Muscle of leg (tissue), 9 donors: ENCODE results near the gene INPP5J. TPM values are rescaled to one million over a fixed set of nuclear protein-coding genes. Genes with fewer than 3 reads are reported as not detected.

Source experiments
- polyA plus RNA-seq, 8 donors: library from polyadenylated mRNA; unstranded; fragments of 120-200 nt; gene quantifications; one replicate each; pipeline versions ENCODE4 v1.2.1 to v1.2.3, GENCODE V29; 2013; ENCODE audit warnings: inconsistent platforms in 1 of 8, low replicate concordance in 1 of 8; ENCODE audit not compliant: insufficient read length in 8 of 8, insufficient read depth in 1 of 8
- total RNA-seq: library from RNA; stranded (reverse); fragments of 120-200 nt; gene quantifications from one replicate; pipeline ENCODE4 v1.2.4, GENCODE V29; 2013

Gene INPP5J
- total and polyA plus RNA-seq, 9 donors, result 0.35 to 1.7 (median 1.1) TPM

Other genes starting within 250 kb of the INPP5J start
- gene MORC2, start 154.2 kb upstream of the INPP5J start, total RNA-seq, result 16.6 TPM
- gene MORC2, start 154.2 kb upstream of the INPP5J start, polyA plus RNA-seq, result 10 to 100 TPM; 21.1 to 26.8 (median 23.6) TPM
- 69.2 TPM for gene TUG1, start 153.7 kb upstream of the INPP5J start, total RNA-seq
- gene TUG1, start 153.7 kb upstream of the INPP5J start, polyA plus RNA-seq, result 100 to 1,000 TPM in 5 of 8 donors, 10 to 100 TPM in 3; 80.9 to 126 (median 108) TPM
- 142 TPM for gene SMTN, start 41.6 kb upstream of the INPP5J start, total RNA-seq
- 100 to 1,000 TPM; 103 to 284 (median 188) TPM for gene SMTN, start 41.6 kb upstream of the INPP5J start, polyA plus RNA-seq
- gene SELENOM, start 15.4 kb upstream of the INPP5J start, total RNA-seq, result 35.1 TPM
- 10 to 100 TPM; 12.1 to 29.0 (median 23.4) TPM for gene SELENOM, start 15.4 kb upstream of the INPP5J start, polyA plus RNA-seq
- not detected for gene PLA2G3, start 17.5 kb downstream of the INPP5J start, total RNA-seq
- gene PLA2G3, start 17.5 kb downstream of the INPP5J start, polyA plus RNA-seq, result under 1 TPM in 1 of 8 donors, not detected in 7; 0.04 TPM
- gene RNF185, start 37.2 kb downstream of the INPP5J start, total RNA-seq, result 22.1 TPM
- gene RNF185, start 37.2 kb downstream of the INPP5J start, polyA plus RNA-seq, result 10 to 100 TPM; 20.3 to 27.8 (median 23.8) TPM
- 20.0 TPM for gene LIMK2, start 89.3 kb downstream of the INPP5J start, total RNA-seq
- 10 to 100 TPM; 18.8 to 26.7 (median 23.3) TPM for gene LIMK2, start 89.3 kb downstream of the INPP5J start, polyA plus RNA-seq
- 4.3 TPM for gene PIK3IP1, start 169.5 kb downstream of the INPP5J start, total RNA-seq
- 1 to 10 TPM; 2.7 to 4.8 (median 3.1) TPM for gene PIK3IP1, start 169.5 kb downstream of the INPP5J start, polyA plus RNA-seq
- gene PATZ1, start 223.4 kb downstream of the INPP5J start, total RNA-seq, result 16.5 TPM
- gene PATZ1, start 223.4 kb downstream of the INPP5J start, polyA plus RNA-seq, result 10 to 100 TPM; 22.0 to 28.5 (median 25.5) TPM